Omental fat pad (tissue), 4 donors: ENCODE measurements around the gene GUK1. TPM values are rescaled to one million over a fixed set of nuclear protein-coding genes. Genes with fewer than 3 reads are reported as not detected.

Source experiments
- ATAC-seq: fragments of 150-250 bp; one replicate; pipeline ENCODE4 v1.9.1; 2016; ENCODE audit warnings: mild to moderate bottlenecking, moderate library complexity; ENCODE audit not compliant: low FRiP score
- DNase-seq: peaks from one replicate; pipeline ENCODE4 v3.0.0-alpha.2; 2019; ENCODE audit warnings: low spot score
- total RNA-seq, 4 donors: library from RNA; depleted of rRNA; stranded (reverse); fragments of >200 nt; gene quantifications; one replicate each; pipeline ENCODE4 v1.1.0, GENCODE V29; 2016
- TF ChIP-seq, protein P1 (sequence below), 3 donors: fragments of 450-650 bp; IDR thresholded peaks; one replicate each; pipeline ENCODE4 v1.5.1; 2016 to 2017; ENCODE audit warnings: antibody characterized with exemption in 3 of 3, mild to moderate bottlenecking in 3 of 3, moderate library complexity in 2 of 3

Gene GUK1, protein sequence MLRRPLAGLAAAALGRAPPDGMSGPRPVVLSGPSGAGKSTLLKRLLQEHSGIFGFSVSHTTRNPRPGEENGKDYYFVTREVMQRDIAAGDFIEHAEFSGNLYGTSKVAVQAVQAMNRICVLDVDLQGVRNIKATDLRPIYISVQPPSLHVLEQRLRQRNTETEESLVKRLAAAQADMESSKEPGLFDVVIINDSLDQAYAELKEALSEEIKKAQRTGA
- 100 to 1,000 TPM; 285 to 404 (median 308) TPM for total RNA-seq

DNA sequence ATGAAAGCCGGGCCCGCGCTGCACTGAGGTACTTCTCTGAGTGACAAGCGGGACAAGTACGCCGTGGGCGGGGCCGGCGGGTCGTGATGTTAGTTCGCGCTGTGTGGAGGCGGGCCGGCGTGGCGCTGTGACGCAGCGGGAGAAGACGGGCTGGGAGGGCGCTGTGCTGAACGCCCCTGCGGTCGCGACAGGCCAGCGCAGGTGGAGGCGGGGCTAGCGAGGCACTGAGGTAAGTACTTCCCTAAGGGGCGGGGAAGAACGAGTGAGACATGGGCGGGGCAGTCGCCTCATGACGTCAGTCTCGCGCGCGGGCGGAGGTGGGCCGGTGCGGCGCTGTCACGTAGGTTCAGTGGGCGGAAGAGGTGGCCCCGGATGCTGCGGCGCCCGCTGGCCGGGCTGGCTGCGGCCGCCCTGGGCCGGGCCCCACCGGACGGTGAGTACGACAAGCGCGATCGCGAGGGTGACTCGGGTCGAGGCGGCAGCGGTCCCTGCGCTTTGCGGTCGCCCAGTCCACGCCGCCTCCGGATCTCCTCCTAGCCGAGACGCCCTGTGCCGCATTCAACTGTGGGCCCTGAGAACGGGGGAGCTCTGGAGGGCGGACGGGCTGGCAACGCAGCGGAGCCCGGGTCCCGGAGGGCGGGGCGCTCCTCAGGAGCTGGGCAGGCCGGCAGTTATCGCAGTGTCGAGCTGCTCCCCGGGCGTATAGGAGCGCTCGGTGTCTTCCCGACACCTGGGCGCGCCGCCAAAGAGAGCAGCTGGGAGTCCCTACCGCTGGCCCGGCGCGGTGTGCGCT, at the start of gene GUK1:
TSS of gene GUK1 (plus strand) at position 349 of the 793 bp plus-strand sequence. CDS start at position 373, 24 bp downstream.
- peak; percentile 98 for DNase-seq
- peak; percentile 95 for ATAC-seq
- TF ChIP-seq, protein P1, sequence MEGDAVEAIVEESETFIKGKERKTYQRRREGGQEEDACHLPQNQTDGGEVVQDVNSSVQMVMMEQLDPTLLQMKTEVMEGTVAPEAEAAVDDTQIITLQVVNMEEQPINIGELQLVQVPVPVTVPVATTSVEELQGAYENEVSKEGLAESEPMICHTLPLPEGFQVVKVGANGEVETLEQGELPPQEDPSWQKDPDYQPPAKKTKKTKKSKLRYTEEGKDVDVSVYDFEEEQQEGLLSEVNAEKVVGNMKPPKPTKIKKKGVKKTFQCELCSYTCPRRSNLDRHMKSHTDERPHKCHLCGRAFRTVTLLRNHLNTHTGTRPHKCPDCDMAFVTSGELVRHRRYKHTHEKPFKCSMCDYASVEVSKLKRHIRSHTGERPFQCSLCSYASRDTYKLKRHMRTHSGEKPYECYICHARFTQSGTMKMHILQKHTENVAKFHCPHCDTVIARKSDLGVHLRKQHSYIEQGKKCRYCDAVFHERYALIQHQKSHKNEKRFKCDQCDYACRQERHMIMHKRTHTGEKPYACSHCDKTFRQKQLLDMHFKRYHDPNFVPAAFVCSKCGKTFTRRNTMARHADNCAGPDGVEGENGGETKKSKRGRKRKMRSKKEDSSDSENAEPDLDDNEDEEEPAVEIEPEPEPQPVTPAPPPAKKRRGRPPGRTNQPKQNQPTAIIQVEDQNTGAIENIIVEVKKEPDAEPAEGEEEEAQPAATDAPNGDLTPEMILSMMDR (IDR thresholded peaks at IDR 0.05), result no peak

DNA sequence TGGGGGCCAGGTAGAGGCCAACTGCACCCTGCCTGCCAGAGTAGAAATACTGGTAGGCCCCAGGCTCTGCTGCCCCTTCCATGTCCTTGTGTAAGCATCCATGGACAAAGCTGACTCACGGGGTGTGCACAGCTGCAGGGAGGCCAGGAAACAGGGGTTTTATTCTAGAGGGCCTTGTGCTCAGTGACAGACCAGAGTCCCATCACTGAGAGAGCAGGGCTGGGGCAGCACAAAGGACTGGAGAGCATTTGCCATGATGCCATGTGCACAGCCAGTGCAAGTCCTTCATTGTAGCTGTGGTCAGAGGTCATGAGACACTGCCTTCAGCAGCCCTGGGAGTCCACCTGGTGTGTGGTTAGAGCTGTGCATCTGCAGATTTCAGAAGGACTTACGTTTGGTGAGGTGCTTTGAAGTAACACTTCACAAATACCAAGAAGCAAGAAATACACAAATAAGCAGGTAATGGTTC, 49.4 kb upstream of the GUK1 start:
- TF ChIP-seq, protein P1 (IDR thresholded peaks at IDR 0.05), result no peak
- ATAC-seq, result no peak
- no peak for DNase-seq

DNA sequence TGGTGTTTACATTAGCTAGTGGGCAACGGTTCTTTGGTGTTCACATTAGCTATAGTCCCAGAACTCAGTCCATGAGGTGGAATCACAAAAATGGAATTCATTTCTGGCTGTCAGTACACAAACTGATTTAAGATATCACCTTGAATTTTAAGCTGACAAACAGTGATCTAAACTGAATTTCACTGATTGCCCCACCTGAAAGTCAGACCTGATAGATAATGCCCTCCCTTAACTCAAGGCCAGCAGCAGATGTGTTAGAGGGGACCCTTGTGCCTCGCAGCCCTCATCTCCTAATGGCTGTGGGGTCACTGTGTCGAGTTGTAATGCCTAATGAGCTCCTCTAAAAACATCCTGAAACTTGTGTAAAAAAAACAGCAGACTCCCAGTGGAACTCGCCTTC, 49.0 kb upstream of the GUK1 start:
- DNase-seq (no peak), ATAC-seq (no peak)
- TF ChIP-seq, protein P1 (IDR thresholded peaks at IDR 0.05), result no peak

DNA sequence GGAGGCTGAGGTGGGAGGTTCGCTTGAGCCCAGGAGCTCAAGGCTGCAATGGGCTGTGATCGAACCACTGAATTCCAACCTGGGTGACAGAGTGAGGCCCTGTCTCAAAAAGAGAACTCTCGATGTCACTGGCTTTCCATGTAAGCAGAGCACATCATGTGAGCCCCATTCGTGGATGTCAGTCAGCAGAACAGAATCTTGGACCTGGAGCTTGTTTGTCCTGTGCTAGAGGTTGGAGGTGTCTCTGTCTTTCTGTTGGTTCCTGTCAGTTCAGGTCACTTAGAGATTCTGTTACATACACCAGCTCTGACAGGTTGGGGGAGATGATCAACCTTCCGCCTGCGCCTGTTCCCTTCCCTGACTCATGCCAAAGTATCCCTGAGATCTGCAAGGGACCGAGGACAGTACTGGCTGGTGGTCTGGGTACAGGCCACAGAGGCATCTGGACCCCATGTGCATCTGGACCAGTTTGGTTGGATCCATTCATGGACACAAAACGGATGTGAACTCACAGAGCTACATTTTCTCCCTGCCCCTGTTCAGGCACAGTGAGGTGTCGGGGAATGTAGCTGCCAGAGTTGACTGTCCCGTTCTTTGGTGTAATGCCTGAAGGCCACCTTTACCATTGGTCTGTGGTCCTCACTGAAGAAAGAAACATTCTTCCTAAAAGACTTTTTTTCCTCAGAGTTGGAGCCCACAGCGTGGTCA, 47.6 kb upstream of the GUK1 start:
- TF ChIP-seq, protein P1 (IDR thresholded peaks at IDR 0.05), result no peak
- ATAC-seq, result no peak
- peak; percentile 8 for DNase-seq

DNA sequence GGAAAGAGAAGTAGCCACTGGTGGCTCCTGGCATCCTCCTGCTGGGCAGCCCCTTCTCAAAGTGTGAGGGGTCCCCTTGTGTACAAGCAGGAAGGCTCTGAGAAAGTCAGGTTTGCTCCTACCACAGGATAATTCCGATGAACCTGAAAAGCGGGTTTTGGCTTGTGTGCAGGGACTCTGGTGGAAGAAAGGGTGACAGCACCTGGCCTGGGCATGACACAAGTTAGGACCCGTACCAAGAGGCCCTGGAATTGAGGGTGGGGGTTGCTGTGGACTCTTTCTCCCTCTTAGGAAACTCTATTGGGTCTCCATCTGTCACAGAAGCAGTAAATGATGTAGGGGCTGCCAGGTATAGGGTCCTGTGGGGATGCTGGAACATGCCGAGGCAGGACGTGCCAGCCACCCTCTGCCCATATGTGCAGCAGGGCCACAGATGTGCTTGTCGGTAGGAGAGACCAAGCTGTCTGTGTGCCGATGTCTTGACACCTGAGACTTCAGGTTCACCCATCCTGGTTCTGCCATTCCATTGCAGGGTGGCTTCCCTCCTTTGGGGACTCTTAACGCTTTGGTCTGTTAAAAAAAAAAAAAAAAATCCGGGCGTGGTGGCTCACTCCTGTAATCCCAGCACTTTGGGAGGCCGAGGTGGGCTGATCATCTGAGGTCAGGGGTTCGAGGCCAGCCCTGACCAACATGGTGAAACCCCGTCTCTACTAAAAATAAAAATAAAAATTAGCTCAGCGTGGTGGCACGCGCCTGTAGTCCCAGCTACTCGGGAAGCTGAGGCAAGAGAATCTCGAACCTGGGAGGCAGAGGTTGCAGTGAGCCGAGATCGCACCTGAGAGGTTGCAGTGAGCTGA, 46.8 kb upstream of the GUK1 start:
- TF ChIP-seq, protein P1 (IDR thresholded peaks at IDR 0.05), result no peak
- no peak for ATAC-seq
- peak; percentile 20 for DNase-seq

DNA sequence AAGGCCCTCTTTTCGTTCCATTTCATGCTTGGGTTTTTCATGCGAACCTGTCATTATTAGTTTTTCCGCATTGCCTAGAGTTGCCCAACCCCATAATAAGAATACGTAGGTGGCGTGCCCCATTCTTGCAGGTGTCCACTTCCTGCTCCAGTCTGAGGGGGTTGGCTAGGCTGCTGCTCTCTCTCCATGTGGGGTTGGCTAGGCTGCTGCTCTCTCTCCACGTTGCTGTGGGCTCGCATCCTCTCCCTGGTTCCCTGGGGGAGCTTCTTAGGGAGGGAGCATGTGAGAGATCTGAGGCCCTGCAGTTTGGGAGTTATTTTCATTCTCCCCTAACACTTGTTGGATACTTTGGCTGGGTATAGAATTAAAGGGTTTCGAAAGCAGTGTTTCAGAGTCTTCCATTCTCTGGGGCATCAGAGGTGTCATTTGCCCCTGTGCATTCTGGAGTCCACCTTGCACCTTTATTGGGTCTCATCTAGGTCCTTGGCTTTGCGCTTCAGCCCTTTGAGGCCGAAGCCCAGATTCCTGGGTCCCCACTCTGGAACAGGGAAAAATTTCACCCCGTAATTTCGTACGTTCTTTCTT, 45.6 kb upstream of the GUK1 start:
- TF ChIP-seq, protein P1 (IDR thresholded peaks at IDR 0.05), result no peak
- DNase-seq, result peak; percentile 12

More for the DNA sequence above, 45.6 kb upstream of the GUK1 start:
- ATAC-seq, result no peak
